ENCODE results near the gene GSTT4.
"Not testable (repeated sequence)": the region's sequence is repeated elsewhere in the genome, so short reads cannot be mapped to it uniquely, and the experiment has no call there.

The GSTT4 gene

DNA sequence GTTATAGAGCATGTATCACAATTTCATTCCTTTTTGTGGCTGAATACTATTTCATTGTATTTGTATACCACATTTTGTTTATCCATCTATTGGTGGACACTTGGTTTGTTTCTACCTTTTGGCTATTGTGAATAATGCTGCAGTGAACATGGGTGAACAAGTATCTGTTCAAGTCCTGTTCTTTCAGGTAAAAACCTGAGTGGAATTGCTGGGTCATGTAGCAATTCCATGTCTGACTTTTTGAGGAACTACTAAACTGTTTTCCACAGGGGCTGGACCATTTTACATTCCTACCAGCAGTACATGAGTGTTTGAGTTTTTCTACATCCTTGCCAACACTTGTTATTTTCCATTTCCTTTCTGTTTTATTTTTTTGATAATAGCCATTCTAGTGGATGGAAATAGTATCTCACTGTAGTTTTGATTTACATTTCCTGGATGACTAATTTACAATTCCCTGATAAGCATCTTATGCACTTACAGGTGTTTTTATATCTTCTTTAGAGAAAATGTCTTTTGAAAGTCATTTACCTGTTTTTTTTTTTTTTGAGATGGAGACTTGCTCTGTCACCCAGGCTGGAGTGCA, 18.0 kb upstream of the GSTT4 start:
- DNase-seq: no peak

DNA sequence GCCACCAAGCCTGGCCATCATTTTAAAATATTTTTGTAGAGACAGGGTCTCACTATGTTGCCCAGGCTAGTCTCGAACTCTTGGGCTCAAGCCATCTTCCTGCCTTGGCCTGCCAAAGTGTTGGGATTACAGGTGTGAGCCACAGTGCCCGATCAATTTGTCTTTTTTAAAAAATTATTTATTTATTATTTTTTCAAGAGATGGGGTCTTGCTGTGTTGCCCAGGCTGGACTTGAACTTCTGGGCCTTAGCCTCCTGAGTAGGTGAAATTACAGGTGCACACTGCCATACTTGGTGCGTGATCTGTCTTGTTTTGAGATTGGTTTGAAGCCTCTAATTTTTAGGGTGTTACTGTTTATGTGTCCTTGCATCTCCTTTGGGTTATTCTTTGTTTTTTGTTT, 16.1 kb upstream of the GSTT4 start:
- DNase-seq: no peak

GRCh38 chr22:24016156-24016555, 10.9 kb upstream of the GSTT4 start:
- no peak for DNase-seq

DNA sequence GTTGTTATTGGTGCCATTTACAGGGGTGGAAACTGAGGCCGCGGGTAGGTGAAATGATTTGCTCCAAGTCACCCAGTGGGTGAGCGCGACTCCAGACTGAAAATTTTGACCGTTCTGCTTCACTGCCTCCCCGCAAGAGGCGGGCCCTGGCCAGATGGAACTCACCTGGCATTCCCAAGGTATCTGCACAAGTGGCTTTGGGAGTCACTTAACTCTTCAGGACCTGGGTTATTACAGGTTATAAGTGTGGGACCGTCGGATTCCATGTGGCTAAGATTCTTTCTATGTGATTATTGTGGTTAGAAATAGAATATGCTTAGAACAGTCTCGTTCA, 6.4 kb upstream of the GSTT4 start:
- no peak for DNase-seq

DNA sequence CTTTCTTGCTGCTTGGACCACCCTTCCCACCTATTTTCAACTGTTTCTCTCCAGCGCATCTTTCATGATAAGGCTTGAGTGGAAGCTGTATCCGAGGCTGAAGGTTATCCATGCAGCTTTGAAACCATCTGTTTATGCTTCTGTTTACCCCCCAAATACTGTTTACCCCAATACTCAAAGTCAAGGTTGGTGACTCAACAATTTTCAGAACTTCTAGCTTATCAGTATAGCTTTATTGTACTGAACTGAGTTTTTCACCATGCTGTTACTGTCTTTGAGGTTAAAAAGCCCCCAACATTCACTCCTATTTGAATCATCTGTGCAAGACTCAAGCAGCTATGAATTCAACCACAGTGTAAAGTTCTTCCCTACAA, 4.8 kb upstream of the GSTT4 start:
- DNase-seq: no peak

DNA sequence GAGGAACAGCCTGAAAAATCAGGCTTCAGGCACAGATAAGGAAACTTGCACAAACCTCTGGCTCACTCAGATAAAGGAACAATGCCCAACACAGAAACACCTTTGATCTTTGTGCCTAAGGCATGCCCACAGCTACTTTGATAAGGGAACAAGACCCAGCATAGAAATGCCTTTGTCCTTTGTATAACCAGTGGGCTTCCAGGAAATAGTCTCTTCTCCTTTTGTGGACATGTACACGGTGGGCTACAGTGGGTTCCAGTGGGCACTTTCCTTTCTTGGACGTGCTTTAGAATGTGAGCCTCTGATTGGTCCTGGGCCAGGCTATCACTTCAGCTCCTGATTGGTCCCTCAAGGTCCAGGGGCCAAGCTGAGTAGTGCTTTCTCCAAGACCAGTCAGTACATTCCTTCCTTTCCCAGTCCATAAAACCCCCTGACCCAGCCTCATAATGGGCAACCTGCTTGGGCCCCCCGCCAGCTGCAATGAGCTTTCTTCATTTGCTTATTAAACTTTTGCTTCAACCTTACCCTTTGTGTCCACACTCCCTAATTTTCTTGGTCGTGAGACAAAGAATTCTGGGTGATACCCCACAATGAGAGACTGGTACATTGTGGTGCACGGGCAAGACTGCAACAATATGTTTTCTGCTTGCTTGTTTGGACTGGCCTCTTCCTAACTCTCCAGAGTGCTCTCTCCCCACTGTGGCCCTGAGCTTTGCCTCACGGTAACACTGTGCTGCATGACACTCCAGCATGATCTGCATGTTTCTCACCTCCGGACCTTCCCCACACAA, 4.2 kb upstream of the GSTT4 start:
- no peak for DNase-seq

GRCh38 chr22:24008381-24009226, 3.4 kb upstream of the GSTT4 start:
- no peak for DNase-seq

GRCh38 chr22:24008022-24008283, 2.7 kb upstream of the GSTT4 start:
- no peak for DNase-seq

- no peak for DNase-seq
Observed at GRCh38 chr22:24007253-24008021, 2.2 kb upstream of the GSTT4 start.

- DNase-seq: no peak
Observed at GRCh38 chr22:24006914-24007214, 1.6 kb upstream of the GSTT4 start.

- DNase-seq: no peak
Observed at GRCh38 chr22:24006207-24006913, 1.1 kb upstream of the GSTT4 start.

DNA sequence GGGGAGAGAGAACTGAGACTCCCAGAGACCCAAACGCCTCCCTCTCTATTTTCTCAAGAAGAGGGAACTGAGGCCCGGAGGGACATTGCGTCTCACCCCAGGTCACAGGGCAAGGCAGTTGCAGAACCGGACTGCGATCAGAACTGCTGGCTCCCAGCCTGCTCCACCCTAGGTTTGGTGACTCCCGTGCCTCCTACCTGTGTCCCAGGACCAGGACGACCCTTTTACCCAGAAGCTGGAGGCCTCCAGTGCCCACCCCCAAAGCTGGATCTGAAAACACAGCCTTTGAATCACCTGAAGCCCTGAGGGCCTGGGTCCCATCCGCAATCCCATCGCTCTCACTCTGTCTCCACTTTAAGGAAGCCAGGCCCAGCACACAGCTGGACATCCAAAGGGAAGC, 1.4 kb downstream of the GSTT4 start:
- DNase-seq: no peak

DNA sequence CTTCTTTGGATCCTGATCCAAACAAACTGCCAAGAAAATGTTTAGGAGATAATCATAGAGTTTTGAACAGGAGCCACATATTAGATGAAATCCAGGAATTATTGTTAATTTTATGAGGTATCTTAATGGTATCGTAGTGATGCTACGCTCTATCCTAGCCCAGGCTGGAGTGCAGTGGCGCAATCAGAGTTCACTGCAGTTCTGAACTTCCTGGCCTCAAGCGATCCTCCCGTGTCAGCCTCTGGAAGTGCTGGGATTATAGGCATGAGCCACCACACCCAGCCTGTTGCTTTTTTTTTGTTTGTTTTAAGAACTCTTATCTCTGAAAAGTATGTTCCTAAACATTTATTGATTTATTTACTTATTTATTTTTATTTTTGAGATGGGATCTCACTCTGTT, 2.4 kb downstream of the GSTT4 start:
- DNase-seq: no peak

GRCh38 chr22:24002272-24002671, 3.0 kb downstream of the GSTT4 start:
- DNase-seq: no peak

- no peak for DNase-seq
Observed at GRCh38 chr22:24001314-24001713, 3.9 kb downstream of the GSTT4 start.

DNA sequence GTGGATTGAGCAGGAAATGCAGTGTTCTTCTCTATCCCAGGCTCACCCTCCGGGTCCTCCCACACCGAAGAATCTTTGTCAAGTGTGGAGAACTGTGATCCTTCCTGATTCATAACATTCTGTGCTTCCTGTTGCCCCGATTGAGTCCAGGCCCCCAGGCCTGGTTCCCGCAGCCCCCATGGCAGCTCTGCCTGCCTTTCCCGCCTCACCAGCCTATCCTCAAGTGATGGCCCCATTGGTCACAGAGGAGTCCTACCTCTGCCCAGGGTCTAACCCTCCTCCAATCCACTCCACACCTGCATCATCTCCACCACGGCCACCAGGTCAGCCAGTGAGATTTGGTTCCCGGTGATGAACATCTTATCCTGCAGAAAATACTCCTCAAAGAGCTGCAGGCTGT, 5.5 kb downstream of the GSTT4 start:
- DNase-seq: not testable (repeated sequence)

GRCh38 chr22:23997092-23997491, 8.2 kb downstream of the GSTT4 start:
- DNase-seq: no peak

- DNase-seq: not testable (repeated sequence)
Observed at GRCh38 chr22:23993581-23994177, 11.6 kb downstream of the GSTT4 start.

GRCh38 chr22:23993080-23993479, 12.2 kb downstream of the GSTT4 start:
- not testable (repeated sequence) for DNase-seq

GRCh38 chr22:23989583-23990244, 15.5 kb downstream of the GSTT4 start:
- DNase-seq: not testable (repeated sequence)

- not testable (repeated sequence) for DNase-seq
Observed at GRCh38 chr22:23986538-23987178, 18.6 kb downstream of the GSTT4 start.

All from midbrain (tissue), 1 donor.